GM19025 (cell line): Measurements from ENCODE around the gene MGAT5B.
"Not testable (repeated sequence)": the region's sequence is repeated elsewhere in the genome, so short reads cannot be mapped to it uniquely, and the experiment has no call there.

Experiments
- ATAC-seq: cut with Tn5 transposase; IDR thresholded peaks from one replicate; pipeline ENCODE4 v1.9.1; 2021; ENCODE audit warnings: mild to moderate bottlenecking, low read depth, moderate library complexity; ENCODE audit not compliant: unreplicated experiment

MGAT5B gene

DNA sequence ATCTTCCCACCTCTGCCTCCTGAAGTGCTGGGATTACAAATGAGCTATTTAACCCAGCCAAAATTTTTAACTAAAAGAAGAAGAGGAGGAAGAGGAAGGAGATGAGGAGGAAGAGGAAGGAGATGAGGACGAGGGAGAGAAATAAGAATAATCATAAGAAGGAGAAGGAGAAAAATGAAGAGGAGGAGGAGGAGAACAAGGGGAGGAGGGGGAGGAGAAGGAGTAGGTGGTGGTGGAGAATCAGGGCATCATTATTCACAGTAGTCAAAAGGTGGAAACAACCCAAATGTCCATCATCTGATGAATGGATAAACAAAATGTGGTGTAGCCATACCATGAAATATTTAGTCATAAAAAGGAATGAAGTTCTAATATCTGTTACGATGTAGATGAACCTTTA is 21.2 kb upstream of the MGAT5B start:
- ATAC-seq, result no peak

DNA sequence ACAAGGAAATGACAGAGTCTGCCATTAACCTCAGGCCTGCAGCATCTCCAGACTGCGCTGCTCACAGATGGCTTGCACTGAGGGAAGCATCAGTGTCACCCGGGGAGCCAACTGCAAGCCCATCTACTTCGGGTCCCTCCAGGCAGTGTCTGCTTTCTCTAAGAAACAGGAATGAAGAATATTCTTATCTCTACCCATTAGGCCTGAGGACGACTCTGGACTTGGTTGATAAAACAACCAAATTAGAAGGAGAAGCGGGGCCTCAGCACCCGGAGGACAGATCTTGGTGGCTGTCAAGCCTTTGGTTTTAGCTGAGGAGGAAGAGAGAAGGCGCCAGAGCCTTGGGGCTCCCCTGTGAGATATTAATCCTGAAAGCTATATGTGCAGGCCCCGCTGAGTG is 19.5 kb upstream of the MGAT5B start:
- ATAC-seq, result no peak

DNA sequence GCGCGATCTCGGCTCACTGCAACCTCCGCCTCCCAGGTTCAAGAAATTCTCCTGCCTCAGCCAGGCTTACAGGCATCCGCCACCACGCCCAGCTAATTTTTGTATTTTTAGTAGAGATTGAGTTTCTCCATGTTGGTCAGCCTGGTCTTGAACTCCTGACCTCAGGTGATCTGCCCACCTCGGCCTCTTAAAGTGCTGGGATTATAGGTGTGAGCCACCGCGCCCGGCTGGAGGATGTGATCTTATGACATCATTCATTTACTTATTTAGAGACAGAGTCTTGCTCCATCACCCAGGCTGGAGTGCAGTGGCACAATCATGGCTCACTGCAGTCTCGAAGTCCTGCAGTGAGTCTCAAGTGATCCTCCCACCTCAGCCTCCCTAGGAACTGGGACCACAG is 19.0 kb upstream of the MGAT5B start:
- ATAC-seq, result not testable (repeated sequence)

DNA sequence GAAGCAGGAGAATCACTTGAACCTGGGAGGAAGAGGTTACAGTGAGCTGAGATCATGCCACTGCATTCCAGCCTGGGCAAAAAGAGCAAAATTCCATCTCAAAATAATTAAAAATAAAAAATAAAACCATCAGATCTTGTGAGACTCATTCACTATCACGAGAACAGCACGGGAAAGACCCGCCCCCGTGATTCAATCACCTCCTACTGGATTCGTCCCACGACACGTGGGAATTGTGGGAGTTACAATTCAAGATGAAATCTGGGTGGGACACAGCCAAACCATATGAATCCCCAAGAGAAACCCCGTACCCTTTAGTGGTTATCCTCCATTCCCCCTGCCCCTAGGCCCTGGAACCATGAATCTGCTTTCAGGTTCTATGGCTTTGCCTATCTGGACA is 15.4 kb upstream of the MGAT5B start:
- no peak for ATAC-seq

DNA sequence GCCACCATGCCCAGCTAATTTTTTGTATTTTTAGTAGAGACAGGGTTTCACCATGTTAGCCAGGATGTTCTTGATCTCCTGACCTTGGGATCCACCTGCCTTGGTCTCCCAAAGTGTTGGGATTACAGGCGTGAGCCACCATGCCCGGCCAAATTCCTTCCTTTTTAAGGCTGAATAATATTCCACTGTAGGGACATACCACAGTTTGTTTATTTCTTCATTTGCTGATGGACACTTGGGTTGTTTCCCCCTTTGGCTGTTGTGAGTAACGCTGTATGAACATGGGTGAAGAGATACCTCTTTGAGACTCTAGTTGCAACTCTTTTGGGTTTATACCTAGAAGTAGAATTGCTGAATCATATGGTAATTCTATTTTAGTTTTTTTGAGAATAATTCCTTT is 13.1 kb upstream of the MGAT5B start:
- no peak for ATAC-seq

DNA sequence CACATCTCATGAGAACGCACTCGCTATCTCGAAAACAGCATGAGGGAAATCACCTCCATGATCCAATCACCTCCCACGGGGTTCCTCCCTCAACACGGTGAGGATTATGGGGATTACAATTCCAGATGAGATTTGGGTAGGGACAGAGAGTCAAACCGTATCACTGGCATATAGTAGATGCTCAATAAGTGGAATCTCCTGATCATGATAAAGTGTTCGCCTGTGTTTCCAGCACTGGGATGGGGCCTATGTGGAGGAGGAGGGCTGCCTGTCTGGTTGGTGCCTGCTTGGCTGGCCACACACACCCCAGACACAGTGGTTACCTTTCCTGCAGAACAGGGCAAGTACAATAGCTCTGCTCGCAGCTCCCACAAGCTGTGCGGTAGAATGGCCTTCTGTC is 6.1 kb upstream of the MGAT5B start:
- no peak for ATAC-seq

DNA sequence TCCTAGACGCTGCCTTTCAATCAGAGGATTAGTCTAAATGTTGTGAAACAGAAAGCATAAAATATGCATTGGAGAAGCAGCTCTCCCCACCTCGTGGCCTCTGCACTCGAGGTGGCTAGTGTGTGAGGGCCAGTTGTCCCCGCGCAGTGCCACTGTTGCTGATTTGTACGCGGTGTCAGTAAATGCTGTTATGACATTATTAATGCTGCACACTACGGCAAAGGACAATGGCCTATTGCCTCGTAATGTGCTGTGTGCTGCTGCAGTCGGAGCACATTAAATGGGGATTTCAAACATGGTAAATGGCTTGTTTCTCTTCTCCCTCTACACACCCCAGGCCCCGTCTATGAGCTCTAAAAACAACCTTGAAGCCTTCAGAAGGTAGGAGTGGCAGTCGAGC is 5.7 kb upstream of the MGAT5B start:
- ATAC-seq, result no peak

DNA sequence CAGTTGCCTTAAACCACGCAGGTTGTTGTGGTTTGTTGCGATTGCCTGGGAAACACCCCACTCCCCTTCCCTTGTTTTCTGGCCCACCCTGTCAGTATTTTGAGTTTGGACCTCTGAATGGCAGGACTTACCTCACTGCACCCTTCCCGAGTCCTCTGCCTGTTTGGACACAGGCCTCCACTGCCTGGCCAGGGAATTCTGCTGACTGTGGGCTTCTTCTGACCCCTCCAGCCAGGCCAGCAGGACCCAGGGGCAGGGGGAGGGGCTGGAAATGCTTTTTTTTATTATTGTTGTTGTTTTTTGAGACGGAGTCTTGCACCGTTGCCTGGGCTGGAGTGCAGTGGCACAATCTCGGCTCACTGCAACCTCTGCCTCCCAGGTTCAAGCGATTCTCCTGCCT is 4.2 kb upstream of the MGAT5B start:
- no peak for ATAC-seq

DNA sequence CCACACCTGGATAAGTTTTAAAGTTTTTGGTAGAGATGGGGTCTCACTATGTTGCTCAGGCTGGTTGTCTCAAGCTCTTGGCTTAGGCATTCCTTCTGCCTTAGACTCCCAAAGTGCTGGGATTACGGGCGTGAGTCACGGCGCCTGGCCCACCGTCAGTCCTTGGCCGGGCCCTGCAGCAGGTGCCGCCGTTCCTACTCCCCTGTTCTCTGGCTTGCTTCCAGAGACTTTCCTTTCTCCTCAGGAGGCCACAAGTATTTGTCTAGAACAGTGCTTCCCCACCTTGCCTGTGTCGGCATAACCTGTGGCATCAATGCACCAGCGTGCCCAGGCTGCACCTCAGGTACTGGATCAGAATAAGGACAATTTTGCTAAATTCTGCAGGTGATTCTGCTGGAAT is 3.0 kb upstream of the MGAT5B start:
- no peak for ATAC-seq

DNA sequence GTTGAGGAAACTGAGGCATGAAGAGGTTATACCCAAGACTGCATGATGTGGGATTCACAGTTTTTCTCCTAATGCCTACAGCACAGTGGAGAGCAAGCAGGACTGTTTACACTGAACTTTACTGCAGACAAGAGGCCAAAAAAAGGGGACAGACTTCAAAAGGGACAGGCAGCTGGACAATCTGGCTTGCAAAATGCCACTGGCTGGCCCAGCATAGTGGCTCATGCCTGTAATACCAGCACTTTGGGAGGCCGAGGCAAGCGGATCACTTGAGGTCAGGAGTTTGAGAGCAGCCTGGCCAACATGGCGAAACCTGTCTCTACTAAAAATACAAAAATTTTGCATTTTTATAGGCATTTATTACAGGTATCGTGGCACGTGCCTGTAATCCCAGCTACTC is 2.0 kb upstream of the MGAT5B start:
- ATAC-seq, result no peak

DNA sequence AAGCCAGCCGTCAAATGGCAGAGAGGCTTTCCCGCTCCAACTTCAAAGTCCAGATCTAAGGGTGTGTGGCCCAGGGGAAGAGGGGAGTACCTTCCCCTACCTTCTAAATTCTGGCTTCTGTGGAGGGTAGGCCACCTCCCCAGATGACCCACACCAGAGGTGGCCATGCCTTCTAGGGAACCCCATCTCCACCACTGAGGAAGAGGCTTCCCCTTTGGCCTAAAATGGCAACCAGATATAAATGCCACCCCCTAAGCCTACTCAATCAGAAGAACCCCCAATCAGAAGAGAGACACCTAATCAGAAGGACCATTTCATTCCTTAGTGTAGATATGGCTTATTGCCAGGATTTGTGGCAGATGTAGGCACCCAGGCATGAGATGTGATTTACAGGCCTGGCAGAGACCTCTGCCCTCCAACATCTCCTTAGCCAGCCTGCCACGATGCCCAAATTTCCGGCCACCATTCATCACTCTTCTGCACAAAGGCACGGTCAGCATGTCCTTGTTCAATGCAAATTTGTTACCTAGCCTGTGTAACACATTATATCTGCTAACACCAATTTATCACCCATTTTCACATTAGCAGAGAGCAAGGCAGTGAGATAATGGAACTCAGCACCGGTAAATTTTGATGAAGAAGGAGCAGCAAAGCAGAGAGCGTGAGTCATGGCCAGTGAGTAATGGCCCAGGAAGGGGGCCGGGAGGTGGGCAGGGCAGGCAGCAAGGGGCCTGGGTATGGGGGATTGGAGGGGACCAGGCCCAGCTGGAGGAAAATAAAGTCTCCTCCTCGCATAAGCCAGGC is 1.2 kb upstream of the MGAT5B start:
- no peak for ATAC-seq

DNA sequence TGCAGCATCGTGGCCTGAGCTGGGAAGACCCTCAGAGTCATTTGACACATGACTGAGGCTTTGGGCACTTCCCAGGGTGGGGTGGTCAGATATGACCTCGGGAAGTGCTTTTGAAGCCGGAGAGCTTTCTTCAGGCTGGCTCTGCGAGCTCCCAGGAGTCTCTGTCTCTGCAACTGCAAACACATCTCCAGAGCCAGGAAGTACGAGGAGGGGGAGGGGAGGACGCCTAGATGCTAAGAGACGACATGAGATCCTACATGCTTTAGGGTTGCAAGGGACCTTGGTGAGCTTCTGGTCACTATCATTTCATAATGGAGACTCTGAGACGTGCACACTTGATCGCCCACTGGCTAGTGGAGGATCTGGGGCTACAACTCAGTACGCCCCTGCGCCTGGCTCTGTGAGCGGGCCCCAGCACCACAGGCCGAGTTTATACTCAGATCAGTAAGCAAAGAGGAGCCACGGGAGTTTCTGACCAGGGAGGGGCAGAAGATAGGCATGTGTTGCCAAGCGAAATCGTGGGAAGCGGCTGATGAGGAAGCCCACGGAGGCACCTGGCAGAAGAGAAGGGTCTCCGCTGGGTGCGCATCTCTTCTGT is 527 bp upstream of the MGAT5B start:
- no peak for ATAC-seq

DNA sequence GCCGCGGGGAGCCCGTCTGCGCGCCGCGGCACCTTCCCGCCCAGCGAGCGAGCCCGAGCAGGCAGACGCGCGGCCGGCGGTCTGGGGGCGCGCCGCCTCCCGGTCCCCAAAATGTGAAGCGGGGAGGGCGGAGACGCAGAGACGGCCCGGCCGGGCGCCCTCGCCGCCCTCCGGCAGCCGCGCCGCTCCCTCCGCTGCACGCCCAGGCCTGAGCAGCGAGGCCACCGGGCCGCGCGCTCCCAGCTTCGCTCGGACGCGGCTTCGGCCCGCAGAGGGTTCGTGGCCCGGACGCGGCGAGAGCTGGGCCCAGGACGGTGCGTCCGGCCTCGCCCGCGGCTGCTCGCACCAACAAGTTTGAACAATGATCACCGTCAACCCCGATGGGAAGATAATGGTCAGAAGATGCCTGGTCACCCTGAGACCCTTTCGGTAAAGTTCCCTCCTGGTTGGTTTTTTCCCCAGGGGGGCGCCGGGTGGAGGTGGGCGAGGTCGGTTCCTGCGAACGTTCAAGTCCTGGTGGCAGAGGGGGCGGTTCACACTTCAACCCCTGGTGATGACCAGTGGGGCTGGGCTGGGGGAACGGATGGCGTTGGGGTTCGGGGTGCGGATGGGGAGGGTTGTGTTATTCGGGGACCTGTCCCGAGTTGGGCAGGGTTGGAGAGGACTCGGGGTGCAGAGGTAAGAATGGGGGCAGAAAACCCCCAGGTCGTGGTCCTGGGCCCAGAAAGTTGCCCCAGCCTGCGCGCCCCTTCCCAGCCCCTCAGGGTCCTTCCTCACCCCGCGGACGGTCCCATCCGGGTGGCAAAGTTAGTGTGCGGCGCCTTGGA is 678 bp downstream of the MGAT5B start:
- ATAC-seq, result no peak

DNA sequence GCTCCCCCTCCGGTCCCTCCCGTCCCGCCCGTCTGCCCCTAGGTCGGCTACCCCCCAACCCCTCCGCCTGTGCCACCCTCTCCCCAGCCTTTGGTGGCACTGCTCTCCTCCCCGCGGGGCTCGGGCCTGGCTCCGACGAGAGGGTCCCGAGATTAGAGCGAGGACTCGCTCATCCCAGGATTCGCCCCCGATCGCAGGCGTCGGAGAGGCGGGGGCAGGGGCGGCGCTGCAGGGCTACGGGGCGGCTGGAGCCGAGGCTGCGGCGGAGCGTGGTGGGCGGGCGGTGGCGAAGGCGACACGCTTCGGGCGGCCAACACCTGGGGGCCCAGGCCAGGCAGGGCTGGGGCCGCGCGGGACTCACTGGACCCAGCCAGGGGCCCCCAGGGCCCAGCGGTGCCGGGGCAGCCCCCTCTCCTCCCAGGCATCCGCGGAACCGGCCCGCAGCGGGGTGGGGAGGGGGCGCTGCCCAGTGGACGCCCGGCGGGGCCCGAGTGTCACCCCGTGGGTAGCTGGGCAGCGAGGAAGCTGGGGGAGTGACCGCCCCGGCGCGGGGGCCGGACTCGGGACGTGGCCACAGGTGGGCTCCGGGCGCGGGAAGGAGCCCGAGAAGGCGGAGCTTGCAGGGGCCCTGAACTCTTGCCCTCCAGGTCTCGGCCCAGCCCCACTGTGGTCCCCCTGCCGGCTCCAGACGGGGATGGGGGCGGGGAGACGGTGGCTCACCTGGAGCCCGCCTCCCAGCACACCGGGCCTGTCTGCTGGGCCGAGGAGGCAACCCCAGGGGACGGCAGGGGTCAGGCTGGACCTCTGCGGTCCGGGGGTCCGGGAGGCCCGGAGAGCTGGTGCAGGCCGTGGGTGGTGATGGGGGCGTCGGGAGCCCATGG is 1.5 kb downstream of the MGAT5B start:
- ATAC-seq, result no peak

DNA sequence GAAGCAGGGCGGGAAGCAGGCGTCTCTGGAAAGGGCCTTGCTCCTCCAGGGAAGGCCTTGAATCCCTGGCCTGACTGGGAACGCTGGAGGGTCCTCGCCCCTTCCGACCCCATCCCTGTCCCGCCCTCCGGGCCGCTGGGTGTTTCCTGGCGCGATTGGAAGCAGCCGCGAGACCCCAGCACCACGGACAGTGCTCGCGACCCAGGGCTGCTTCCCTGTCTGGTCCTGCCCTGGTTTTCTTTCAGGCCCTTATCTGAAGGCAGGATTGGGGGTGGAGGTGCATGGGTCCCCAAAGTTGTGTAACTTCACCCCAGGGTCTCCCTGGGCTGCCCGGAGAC is 2.1 kb downstream of the MGAT5B start:
- no peak for ATAC-seq

DNA sequence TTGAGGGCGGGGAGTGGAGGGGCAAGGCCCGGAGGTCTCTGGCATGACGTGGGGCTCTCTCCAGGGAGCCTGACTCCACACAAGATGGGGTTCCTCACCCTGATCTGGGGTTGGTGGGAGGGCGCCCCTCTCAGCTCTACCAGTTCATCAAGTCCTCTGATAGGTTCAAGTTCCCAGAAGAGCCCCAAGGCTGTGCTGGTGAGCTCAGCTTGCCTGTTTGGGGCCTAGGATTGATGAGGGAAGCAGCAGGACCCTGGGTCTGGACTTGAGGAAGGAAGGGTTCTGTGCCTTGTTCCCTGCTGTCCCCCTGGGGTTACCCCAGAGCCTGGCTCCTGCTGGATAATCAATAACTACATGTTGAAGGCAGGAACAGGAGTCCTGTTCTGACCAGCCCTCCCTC is 3.5 kb downstream of the MGAT5B start:
- ATAC-seq, result no peak

DNA sequence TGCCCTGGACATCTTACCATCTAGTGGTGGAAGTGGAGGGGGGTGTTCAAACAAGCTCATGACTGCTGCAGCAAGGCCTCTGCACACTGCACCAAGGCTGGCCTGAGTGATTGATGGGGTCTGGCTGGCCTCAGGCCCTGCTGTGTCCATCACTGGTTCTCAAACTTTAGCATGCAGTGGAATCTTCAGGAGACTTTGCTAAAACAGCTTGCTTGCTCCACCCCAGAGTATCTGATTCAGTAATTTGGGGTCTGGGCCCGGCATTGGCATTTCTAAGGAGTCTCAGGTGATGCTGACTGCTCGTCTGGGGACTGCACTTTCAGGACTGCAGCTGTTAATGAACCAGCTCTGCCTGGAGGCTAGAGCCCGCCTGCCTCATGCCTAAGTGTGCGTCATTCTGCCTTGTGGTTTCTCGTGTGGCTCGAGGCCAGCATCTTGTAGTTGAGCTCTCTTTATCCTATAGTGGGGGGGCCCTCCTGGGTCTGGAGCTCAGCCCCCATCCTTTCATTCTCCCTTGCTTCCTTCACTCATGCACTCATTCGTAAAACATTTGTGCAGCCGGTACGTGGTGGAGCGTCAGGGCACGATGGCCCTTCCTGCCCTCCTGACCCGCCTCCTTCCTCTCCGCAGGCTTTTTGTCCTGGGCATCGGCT is 4.1 kb downstream of the MGAT5B start:
- ATAC-seq, result no peak

DNA sequence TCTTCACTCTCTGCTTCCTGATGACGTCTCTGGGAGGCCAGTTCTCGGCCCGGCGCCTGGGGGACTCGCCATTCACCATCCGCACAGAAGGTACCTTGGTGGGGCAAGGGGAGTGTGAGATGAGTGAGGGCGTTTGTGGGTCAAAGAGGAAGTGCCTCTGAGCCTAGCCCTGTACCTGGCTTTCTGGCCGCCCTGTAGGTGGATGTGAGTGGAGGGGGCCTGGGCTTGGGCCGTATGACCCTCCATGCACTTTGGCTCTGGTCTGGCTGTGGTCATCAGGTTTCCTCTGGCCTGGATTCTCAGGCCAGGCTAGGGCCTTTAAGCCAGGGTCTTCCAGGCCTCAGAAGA is 4.6 kb downstream of the MGAT5B start:
- no peak for ATAC-seq

DNA sequence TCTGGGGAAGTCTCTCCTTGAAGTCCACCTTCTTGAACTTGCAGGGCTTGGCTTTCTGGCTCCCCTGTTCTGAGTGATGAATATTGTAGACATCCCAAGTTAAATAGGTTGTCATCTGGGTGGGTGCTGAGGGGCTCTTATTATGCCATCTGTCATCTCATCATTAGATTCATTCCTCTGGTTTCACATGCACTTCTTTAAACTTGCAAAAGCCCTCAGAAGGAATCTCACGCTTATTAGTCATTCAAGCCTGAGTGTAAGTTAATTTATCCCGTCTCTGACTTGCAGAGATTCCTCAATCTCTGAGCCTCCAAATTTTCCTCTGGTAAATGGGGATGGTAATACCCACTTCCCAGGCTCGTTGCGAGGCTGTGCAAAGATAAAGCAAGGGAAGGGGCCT is 5.7 kb downstream of the MGAT5B start:
- no peak for ATAC-seq

DNA sequence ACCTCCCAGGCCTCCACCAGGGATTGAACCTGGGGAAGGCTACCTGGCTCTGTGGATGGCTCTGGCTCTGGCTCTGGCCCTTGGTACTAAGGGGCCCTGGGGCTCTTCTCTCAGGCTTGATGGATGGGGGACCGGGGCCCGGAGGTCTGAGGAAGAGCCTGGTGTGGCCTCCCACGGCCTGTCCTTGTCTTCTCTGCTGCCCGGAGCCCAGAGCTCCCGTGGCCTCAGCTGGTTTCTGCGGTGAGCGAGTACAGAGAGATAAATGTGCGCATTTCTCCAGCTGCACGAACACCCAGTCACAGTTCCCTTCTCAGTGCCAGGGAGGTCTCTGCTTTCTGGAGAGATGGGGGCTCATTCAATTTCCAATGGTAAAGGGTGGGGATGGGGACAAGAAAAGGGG is 9.2 kb downstream of the MGAT5B start:
- no peak for ATAC-seq
